ENCODE measurements around the gene VILL. TPM values are rescaled to one million over a fixed set of nuclear protein-coding genes. Genes with fewer than 3 reads are reported as not detected.
"Not testable (repeated sequence)": the region's sequence is repeated elsewhere in the genome, so short reads cannot be mapped to it uniquely, and the experiment has no call there.

The VILL gene
- total RNA-seq, 2 donors from 2014 or later, result 6.1 to 6.2 TPM

GRCh38 chr3:37981348-37981664 is 9.3 kb upstream of the VILL start:
- intact Hi-C loops (cut with DNase I), result no loop called here
- ATAC-seq (no peak), DNase-seq (no peak)

- DNase-seq, result no peak
- intact Hi-C loops (cut with DNase I), result no loop called here
- ATAC-seq, result no peak
Observed at GRCh38 chr3:37982331-37982730, 8.3 kb upstream of the VILL start.

GRCh38 chr3:37984051-37984450 is 6.5 kb upstream of the VILL start:
- no peak for DNase-seq
- intact Hi-C loops (cut with DNase I), result no loop called here
- ATAC-seq, result no peak

GRCh38 chr3:37984596-37984995 is 6.0 kb upstream of the VILL start:
- intact Hi-C loops (cut with DNase I), result no loop called here
- no peak for DNase-seq
- ATAC-seq, result no peak

GRCh38 chr3:37985637-37986320 is 4.8 kb upstream of the VILL start:
- intact Hi-C loops (cut with DNase I), result no loop called here
- no peak for DNase-seq
- ATAC-seq, result peak; percentile 59 to 74

GRCh38 chr3:37986479-37987314 is 3.9 kb upstream of the VILL start:
- DNase-seq (no peak), ATAC-seq (no peak)
- intact Hi-C loops (cut with DNase I), result no loop called here

GRCh38 chr3:37987315-37987697 is 3.3 kb upstream of the VILL start:
- DNase-seq (no peak), ATAC-seq (no peak)
- intact Hi-C loops (cut with DNase I), result no loop called here

GRCh38 chr3:37987751-37988179 is 2.8 kb upstream of the VILL start:
- ATAC-seq (no peak), DNase-seq (no peak)
- intact Hi-C loops (cut with DNase I), result no loop called here

- intact Hi-C loops (cut with DNase I); ATAC-seq; DNase-seq: not testable (repeated sequence)
Observed at GRCh38 chr3:37988376-37988775, 2.2 kb upstream of the VILL start.

GRCh38 chr3:37988931-37989525 is 1.6 kb upstream of the VILL start:
- DNase-seq (no peak), ATAC-seq (no peak)
- intact Hi-C loops (cut with DNase I), result no loop called here

GRCh38 chr3:37989821-37990480 is 635 bp upstream of the VILL start:
- ATAC-seq, result no peak
- intact Hi-C loops (cut with DNase I), result no loop called here
- DNase-seq, result no peak

- ATAC-seq (no peak), DNase-seq (no peak)
- intact Hi-C loops (cut with DNase I), result no loop called here
Observed at GRCh38 chr3:37991109-37991508, 523 bp downstream of the VILL start.

GRCh38 chr3:37991823-37992222 is 1.2 kb downstream of the VILL start:
- intact Hi-C loops (cut with DNase I), result no loop called here
- DNase-seq (no peak), ATAC-seq (no peak)

GRCh38 chr3:37992271-37993066 is 1.9 kb downstream of the VILL start:
- DNase-seq (no peak), ATAC-seq (no peak)
- intact Hi-C loops (cut with DNase I), result no loop called here

GRCh38 chr3:37993067-37993455 is 2.5 kb downstream of the VILL start:
- intact Hi-C loops (cut with DNase I), result no loop called here

GRCh38 chr3:37993460-37993819 is 2.9 kb downstream of the VILL start:
- intact Hi-C loops (cut with DNase I), result no loop called here
- no peak for ATAC-seq
- no peak for DNase-seq

More at GRCh38 chr3:37993067-37993455, 2.5 kb downstream of the VILL start:
- ATAC-seq (no peak), DNase-seq (peak; percentile 9)

GRCh38 chr3:37993820-37994638 is 3.4 kb downstream of the VILL start:
- ATAC-seq, result peak; percentile 71 to 76
- DNase-seq, result peak; percentile 89
- intact Hi-C loops (cut with DNase I), result no loop called here

GRCh38 chr3:37994639-37994972 is 4.0 kb downstream of the VILL start:
- ATAC-seq, result no peak
- no peak for DNase-seq
- intact Hi-C loops (cut with DNase I), result no loop called here
